ENCODE results near the gene DHRS3. TPM values are rescaled to one million over a fixed set of nuclear protein-coding genes. Genes with fewer than 3 reads are reported as not detected.

DHRS3 gene
- total RNA-seq, 1 experiment from 2014 or later, result 239 TPM

GRCh38 chr1:12643079-12643478 lies 25.1 kb upstream of the DHRS3 start:
- no peak overlapping the region for H3K27ac Mint-ChIP-seq (ENCODE audit: unreplicated experiment)
- H3K4me1 Mint-ChIP-seq (ENCODE audit: low read depth, unreplicated experiment), result no peaks in the 10 kb centered on the region
- intact Hi-C loops (cut with micrococcal nuclease; ENCODE audit: unreplicated experiment), result no loop called here
- no peak for DNase-seq
- peaks cover 8% of the 10 kb centered on the region for H3K9me3 Mint-ChIP-seq (ENCODE audit: low read depth, unreplicated experiment)
- no peaks in the 10 kb centered on the region for H3K36me3 Mint-ChIP-seq (ENCODE audit: insufficient read depth, unreplicated experiment)
- no peak overlapping the region for H3K4me3 Mint-ChIP-seq (ENCODE audit: low read depth, unreplicated experiment)
- H3K27me3 Mint-ChIP-seq (ENCODE audit: unreplicated experiment), result peaks cover 18% of the 10 kb centered on the region
- no TSS peak for BruUV-seq (replicated peaks)
- CTCF ChIA-PET, result interaction anchor here (0.6 kb wide), 1 partner anchor 59 kb away, joined by 3 read pairs; no protein-coding TSS in a partner anchor
- no peak for TF ChIP-seq CTCF (IDR thresholded peaks at IDR 0.05; ENCODE audit: unreplicated experiment)

GRCh38 chr1:12640958-12641272 lies 22.9 kb upstream of the DHRS3 start:
- Mint-ChIP-seq H3K27ac (ENCODE audit: unreplicated experiment) (no peak overlapping the region), H3K4me1 (ENCODE audit: low read depth, unreplicated experiment) (no peaks in the 10 kb centered on the region), H3K9me3 (ENCODE audit: low read depth, unreplicated experiment) (peaks cover 8% of the 10 kb centered on the region), H3K4me3 (ENCODE audit: low read depth, unreplicated experiment) (no peak overlapping the region), H3K36me3 (ENCODE audit: insufficient read depth, unreplicated experiment) (no peaks in the 10 kb centered on the region), H3K27me3 (ENCODE audit: unreplicated experiment) (peaks cover 18% of the 10 kb centered on the region)
- BruUV-seq (replicated peaks), result no TSS peak
- intact Hi-C loops (cut with micrococcal nuclease; ENCODE audit: unreplicated experiment), result no loop called here
- no peak for DNase-seq
- CTCF ChIA-PET, result interaction anchor here (1.2 kb wide), 1 partner anchor 9 kb away, joined by 3 read pairs; no protein-coding TSS in a partner anchor
- no peak for TF ChIP-seq CTCF (IDR thresholded peaks at IDR 0.05; ENCODE audit: unreplicated experiment)

GRCh38 chr1:12640237-12640957 lies 22.4 kb upstream of the DHRS3 start:
- Mint-ChIP-seq H3K4me3 (ENCODE audit: low read depth, unreplicated experiment) (no peak overlapping the region), H3K27ac (ENCODE audit: unreplicated experiment) (no peak overlapping the region), H3K4me1 (ENCODE audit: low read depth, unreplicated experiment) (no peaks in the 10 kb centered on the region), H3K36me3 (ENCODE audit: insufficient read depth, unreplicated experiment) (no peaks in the 10 kb centered on the region), H3K27me3 (ENCODE audit: unreplicated experiment) (peaks cover 14% of the 10 kb centered on the region), H3K9me3 (ENCODE audit: low read depth, unreplicated experiment) (peaks cover 8% of the 10 kb centered on the region)
- TF ChIP-seq CTCF (IDR thresholded peaks at IDR 0.05; ENCODE audit: unreplicated experiment), result no peak
- CTCF ChIA-PET, result no interaction called here
- no peak for DNase-seq
- no TSS peak for BruUV-seq (replicated peaks)
- intact Hi-C loops (cut with micrococcal nuclease; ENCODE audit: unreplicated experiment), result no loop called here

- no TSS peak for BruUV-seq (replicated peaks)
- TF ChIP-seq CTCF (IDR thresholded peaks at IDR 0.05; ENCODE audit: unreplicated experiment), result no peak
- Mint-ChIP-seq H3K4me3 (ENCODE audit: low read depth, unreplicated experiment) (no peak overlapping the region), H3K27me3 (ENCODE audit: unreplicated experiment) (no peaks in the 10 kb centered on the region), H3K36me3 (ENCODE audit: insufficient read depth, unreplicated experiment) (no peaks in the 10 kb centered on the region), H3K4me1 (ENCODE audit: low read depth, unreplicated experiment) (no peaks in the 10 kb centered on the region), H3K9me3 (ENCODE audit: low read depth, unreplicated experiment) (peaks cover 8% of the 10 kb centered on the region), H3K27ac (ENCODE audit: unreplicated experiment) (no peak overlapping the region)
- DNase-seq, result no peak
- intact Hi-C loops (cut with micrococcal nuclease; ENCODE audit: unreplicated experiment), result no loop called here
- CTCF ChIA-PET, result interaction anchor here (0.6 kb wide), 1 partner anchor 1091 kb away, joined by 3 read pairs; no protein-coding TSS in a partner anchor
Measured at GRCh38 chr1:12637693-12638092, 19.7 kb upstream of the DHRS3 start.
